Esophagus squamous epithelium (tissue), 4 donors: Measurements from ENCODE around the gene COX8C.

Experiments used
- CTCF ChIP-seq, 6 experiments: fragments of 450-650 bp in 4 of 6; fragments of 200-600 bp in 2 of 6; sonication (generic) in 2 of 6; IDR thresholded peaks; one replicate each; pipeline ENCODE4 v1.5.1; 2016 to 2019; ENCODE audit warnings: antibody characterized with exemption in 6 of 6, mild to moderate bottlenecking in 4 of 6, moderate library complexity in 4 of 6
- POLR2A ChIP-seq, 4 donors: fragments of 450-650 bp; IDR thresholded peaks; one replicate each; pipeline ENCODE4 v1.6.1; 2017; ENCODE audit warnings: antibody characterized with exemption in 4 of 4, mild to moderate bottlenecking in 4 of 4, moderate library complexity in 3 of 4

- TF ChIP-seq POLR2A (IDR thresholded peaks at IDR 0.05): no peak
- no peak for TF ChIP-seq CTCF (IDR thresholded peaks at IDR 0.05)
Observed at GRCh38 chr14:93316716-93317115, 30.3 kb upstream of the COX8C start.
